ENCODE data around the gene OR1D5. TPM values are rescaled to one million over a fixed set of nuclear protein-coding genes. Genes with fewer than 3 reads are reported as not detected.

The OR1D5 gene
- total and polyA plus RNA-seq, 4 experiments from 2014 or later = not detected

GRCh38 chr17:3015890-3016289 lies 47.5 kb downstream of the OR1D5 start:
- no peaks in the 10 kb centered on the region for H3K4me1 Mint-ChIP-seq
- Histone ChIP-seq H3K4me1 (ENCODE audit: insufficient read depth, low read length) (no peaks in the 10 kb centered on the region), H3K27ac (ENCODE audit: low read depth, low read length) (no peak overlapping the region), H3K27me3 (ENCODE audit: insufficient read depth, low read length) (no peaks in the 10 kb centered on the region), H3K9me3 (ENCODE audit: control insufficient read depth in 1 of 2, low read length in 2 of 2) (no peaks in the 10 kb centered on the region), H3K36me3 (ENCODE audit: insufficient read depth, low read length) (peaks cover 49% of the 10 kb centered on the region), H3K4me3 (ENCODE audit: low read length in 2 of 2) (no peak overlapping the region)
- peak overlapping the region in 2 of 7 donors; percentile 37 to 55 for H3K27ac Mint-ChIP-seq
- ChIA-PET POLR2A (ENCODE audit: partially characterized antibody) (no interaction called here), CTCF (ENCODE audit: partially characterized antibody) (interaction anchor here (1.0 to 5.8 kb wide), 2 partner anchors 24 to 168 kb away, joined by 3 to 65 read pairs; no protein-coding TSS in a partner anchor)
- H3K27me3 Mint-ChIP-seq = no peaks in the 10 kb centered on the region
- no peak for DNase-seq
- H3K36me3 Mint-ChIP-seq = peaks cover 44 to 50% of the 10 kb centered on the region in 2 donors
- intact Hi-C loops (cut with micrococcal nuclease) = no loop called here
- H3K4me3 Mint-ChIP-seq = no peak overlapping the region
- peaks cover 0 to 4% (median 2%) of the 10 kb centered on the region in 8 donors for H3K9me3 Mint-ChIP-seq

GRCh38 chr17:3012926-3013581 lies 50.4 kb downstream of the OR1D5 start:
- no peaks in the 10 kb centered on the region for H3K9me3 ChIP-seq (ENCODE audit: control insufficient read depth in 1 of 2, low read length in 2 of 2)
- no peak overlapping the region for H3K4me3 Mint-ChIP-seq
- peak overlapping the region in 3 of 7 donors; percentile 10 to 29 (median 29) for H3K27ac Mint-ChIP-seq
- intact Hi-C loops (cut with micrococcal nuclease) = loop anchor here (1.0 kb wide), 3 partner anchors 165 to 227 kb away; no protein-coding TSS in a partner anchor
- peak in 4 of 5 donors; percentile 24 to 36 (median 30) for DNase-seq
- CTCF ChIA-PET (ENCODE audit: partially characterized antibody) = interaction anchor here (0.7 to 5.8 kb wide), 10 partner anchors 9 to 225 kb away, joined by 3 to 65 read pairs (median 6); no protein-coding TSS in a partner anchor
- H3K4me1 Mint-ChIP-seq = no peaks in the 10 kb centered on the region
- no peaks in the 10 kb centered on the region for H3K4me1 ChIP-seq (ENCODE audit: insufficient read depth, low read length)
- no peak overlapping the region for H3K27ac ChIP-seq (ENCODE audit: low read depth, low read length)
- H3K4me3 ChIP-seq (ENCODE audit: low read length in 2 of 2) = no peak overlapping the region
- H3K27me3 Mint-ChIP-seq = no peaks in the 10 kb centered on the region
- no peaks in the 10 kb centered on the region for H3K27me3 ChIP-seq (ENCODE audit: insufficient read depth, low read length)
- POLR2A ChIA-PET (ENCODE audit: partially characterized antibody) = interaction anchor here (0.8 to 1.5 kb wide), 3 partner anchors 165 to 226 kb away, joined by 3 to 7 read pairs (median 3); no protein-coding TSS in a partner anchor
- H3K36me3 ChIP-seq (ENCODE audit: insufficient read depth, low read length) = peaks cover 52% of the 10 kb centered on the region
- no peaks in the 10 kb centered on the region for H3K9me3 Mint-ChIP-seq
- H3K36me3 Mint-ChIP-seq = peaks cover 40 to 54% of the 10 kb centered on the region in 2 donors

Other genes with a start within 250 kb of the OR1D5 start
- not detected for gene OR1D2, start 40.8 kb upstream of the OR1D5 start, total RNA-seq
- not detected for gene OR1D2, start 40.8 kb upstream of the OR1D5 start, polyA plus RNA-seq
- gene OR1G1, start 63.9 kb upstream of the OR1D5 start, total RNA-seq = not detected
- gene OR1G1, start 63.9 kb upstream of the OR1D5 start, polyA plus RNA-seq = not detected
- gene OR1A2, start 133.9 kb upstream of the OR1D5 start, total RNA-seq = not detected
- not detected for gene OR1A2, start 133.9 kb upstream of the OR1D5 start, polyA plus RNA-seq
- gene OR1A1, start 144.1 kb upstream of the OR1D5 start, total RNA-seq = not detected
- not detected for gene OR1A1, start 144.1 kb upstream of the OR1D5 start, polyA plus RNA-seq
- under 1 TPM; 0.23 to 0.53 TPM for gene OR3A1, start 234.8 kb upstream of the OR1D5 start, total RNA-seq
- not detected for gene OR3A1, start 234.8 kb upstream of the OR1D5 start, polyA plus RNA-seq

All from CD4-positive, alpha-beta memory T cell (primary cell).